GM12872 (cell line): ENCODE measurements around the gene FARS2.

Source experiments
- CTCF ChIP-seq: IDR thresholded peaks from 3 replicates; pipeline ENCODE4 v1.5.1; 2011; ENCODE audit warnings: low read depth, mild to moderate bottlenecking, low read length, moderate library complexity; ENCODE audit not compliant: insufficient read depth

The FARS2 gene

GRCh38 chr6:5737460-5737859 lies 476.1 kb downstream of the FARS2 start:
- no peak for TF ChIP-seq CTCF

- no peak for TF ChIP-seq CTCF
Observed at GRCh38 chr6:5738211-5738610, 476.9 kb downstream of the FARS2 start.

GRCh38 chr6:5744497-5744896 lies 483.2 kb downstream of the FARS2 start:
- TF ChIP-seq CTCF: no peak

GRCh38 chr6:5745081-5745480 lies 483.8 kb downstream of the FARS2 start:
- no peak for TF ChIP-seq CTCF

- no peak for TF ChIP-seq CTCF
Observed at GRCh38 chr6:5746053-5746758, 484.9 kb downstream of the FARS2 start.

GRCh38 chr6:5746759-5747130 lies 485.4 kb downstream of the FARS2 start:
- TF ChIP-seq CTCF: no peak

GRCh38 chr6:5747379-5747778 lies 486.1 kb downstream of the FARS2 start:
- no peak for TF ChIP-seq CTCF
